Cerebellar nuclear complex (tissue), 1 donor: ENCODE measurements around the gene DNAJC4.
A peak's percentile ranks its signal among the peaks of the same experiment; 100 is the strongest.

Experiments used
- DNase-seq, 2 experiments: peaks; one replicate each; lab custom pipeline; 2025; lab: John Stamatoyannopoulos, UW

The DNAJC4 gene

GRCh38 chr11:64229744-64230170, 591 bp upstream of the DNAJC4 start:
- no peak for DNase-seq

DNA sequence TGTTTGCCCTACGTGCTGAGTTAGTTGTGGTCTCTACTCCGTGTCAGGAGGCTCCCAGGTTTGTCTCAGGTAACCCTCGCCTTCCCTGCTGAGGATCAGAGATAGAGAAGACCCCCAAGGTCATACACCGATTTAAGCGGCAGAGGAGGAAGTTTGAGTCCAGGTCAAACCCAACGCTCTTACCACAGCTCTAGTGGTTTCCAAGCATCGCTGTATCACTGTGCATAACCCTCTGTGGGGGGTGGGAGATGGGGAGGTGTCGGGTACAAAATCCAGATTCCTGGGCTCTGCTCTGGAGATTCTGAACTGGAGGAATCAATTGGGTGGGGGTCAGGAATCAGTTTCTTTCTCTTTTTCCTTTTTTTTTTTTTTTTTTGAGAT, 627 bp downstream of the DNAJC4 start:
- DNase-seq = no peak

GRCh38 chr11:64231546-64231945, 1.2 kb downstream of the DNAJC4 start:
- no peak for DNase-seq

DNA sequence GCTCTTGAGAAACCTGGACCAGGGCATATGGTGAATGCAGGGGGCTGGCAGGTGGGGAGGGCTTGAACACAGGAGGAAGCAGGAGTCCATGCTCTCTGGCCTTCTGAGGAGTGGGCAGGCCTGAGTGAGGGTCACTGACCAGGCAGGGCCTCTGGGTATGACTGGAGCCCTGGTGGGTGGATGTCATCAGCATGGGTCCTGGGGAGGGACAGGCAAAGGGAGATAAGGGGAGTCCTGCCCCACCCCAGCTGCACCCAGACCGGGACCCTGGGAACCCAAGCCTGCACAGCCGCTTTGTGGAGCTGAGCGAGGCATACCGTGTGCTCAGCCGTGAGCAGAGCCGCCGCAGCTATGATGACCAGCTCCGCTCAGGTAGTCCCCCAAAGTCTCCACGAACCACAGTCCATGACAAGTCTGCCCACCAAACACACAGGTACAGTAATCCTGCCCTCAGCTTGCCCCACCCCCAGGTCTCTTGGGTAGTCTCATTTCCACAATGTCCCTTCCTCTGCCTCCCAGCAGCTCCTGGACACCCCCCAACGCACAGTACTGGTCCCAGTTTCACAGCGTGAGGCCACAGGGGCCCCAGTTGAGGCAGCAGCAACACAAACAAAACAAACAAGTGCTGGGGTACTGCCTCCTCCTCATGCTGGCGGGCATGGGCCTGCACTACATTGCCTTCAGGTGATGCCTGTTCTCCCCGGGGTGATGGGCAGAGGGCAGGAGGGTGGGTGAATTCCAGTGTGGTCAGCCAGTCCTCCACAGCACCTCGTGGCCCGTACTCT, 2.0 kb downstream of the DNAJC4 start:
- DNase-seq = no peak

DNA sequence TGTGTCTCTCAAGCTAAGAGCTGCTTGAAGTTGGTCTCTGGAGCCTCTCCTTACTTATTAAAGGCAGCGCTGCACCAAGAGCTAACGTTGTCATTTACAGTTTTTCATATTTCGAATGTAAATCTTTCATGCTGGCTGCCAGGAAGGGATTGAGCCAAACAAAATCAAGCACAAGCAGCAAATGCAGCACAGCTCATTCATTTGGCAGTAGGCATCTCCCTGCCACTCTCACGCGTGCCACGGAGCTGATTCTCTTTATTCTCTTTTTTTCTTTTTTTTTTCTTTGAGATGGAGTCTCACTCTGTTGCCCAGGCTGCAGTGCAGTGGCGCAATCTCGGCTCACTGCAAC, 2.6 kb downstream of the DNAJC4 start:
- DNase-seq = no peak

DNA sequence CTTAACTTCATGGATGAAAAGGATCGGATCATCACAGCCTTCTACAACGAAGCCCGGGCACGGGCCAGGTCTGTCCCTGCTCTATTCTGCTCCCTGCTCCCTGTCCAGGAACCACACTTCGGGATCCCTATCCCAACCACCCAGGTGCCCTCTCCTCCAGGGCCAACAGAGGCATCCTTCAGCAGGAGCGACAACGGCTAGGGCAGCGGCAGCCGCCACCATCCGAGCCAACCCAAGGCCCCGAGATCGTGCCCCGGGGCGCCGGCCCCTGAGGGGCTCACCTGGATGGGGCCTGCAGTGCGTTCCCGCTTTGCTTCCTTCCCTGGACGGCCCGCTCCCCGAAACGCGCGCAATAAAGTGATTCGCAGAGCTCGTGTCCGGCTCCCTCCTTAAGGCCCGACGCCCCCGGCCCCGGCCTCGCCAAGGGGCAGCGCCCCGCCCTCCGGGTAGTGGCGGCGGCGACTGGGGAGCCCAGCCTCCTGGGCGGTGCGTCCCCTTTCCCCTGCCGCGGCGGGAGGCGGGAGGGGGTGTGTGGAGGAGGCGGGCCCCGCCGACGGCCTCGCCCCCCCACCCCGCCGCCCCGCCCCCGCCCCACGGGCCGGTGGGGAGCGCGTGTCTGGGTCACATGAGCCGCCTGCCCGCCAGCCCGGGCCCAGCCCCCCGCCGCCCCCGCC, 3.7 kb downstream of the DNAJC4 start, which contains the start of gene VEGFB:
VEGFB (plus strand) TSS at position 672 of the 674 bp plus-strand sequence. CDS start 250 bp downstream, outside the sequence.
- no peak for DNase-seq

GRCh38 chr11:64234647-64235379, 4.5 kb downstream of the DNAJC4 start:
- DNase-seq = no peak

- DNase-seq = no peak
Measured at GRCh38 chr11:64235437-64236161, 5.3 kb downstream of the DNAJC4 start.

- DNase-seq = no peak
Measured at GRCh38 chr11:64237484-64237951, 7.2 kb downstream of the DNAJC4 start.

DNA sequence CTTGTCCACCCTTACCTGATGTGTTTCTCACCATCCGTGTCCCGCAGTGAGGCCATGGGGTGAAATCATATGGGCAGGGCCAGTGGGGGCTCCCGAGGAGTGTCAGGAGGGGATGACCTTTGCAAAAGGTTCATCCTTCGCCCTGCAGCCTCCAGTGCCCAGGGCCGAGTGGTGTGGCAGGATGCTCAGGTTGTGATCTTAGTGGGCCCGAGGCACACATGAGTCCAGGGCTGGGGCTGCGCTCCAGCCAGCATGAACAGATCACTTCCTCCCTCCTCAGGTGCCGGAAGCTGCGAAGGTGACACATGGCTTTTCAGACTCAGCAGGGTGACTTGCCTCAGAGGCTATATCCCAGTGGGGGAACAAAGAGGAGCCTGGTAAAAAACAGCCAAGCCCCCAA, 7.7 kb downstream of the DNAJC4 start:
- no peak for DNase-seq

GRCh38 chr11:64238999-64239398, 8.7 kb downstream of the DNAJC4 start:
- DNase-seq = no peak

- DNase-seq = no peak
Measured at GRCh38 chr11:64239662-64240434, 9.5 kb downstream of the DNAJC4 start.

- DNase-seq = peak; percentile 87 to 92
Measured at GRCh38 chr11:64240435-64241240, 10.3 kb downstream of the DNAJC4 start, which contains the start of gene FKBP2. FKBP2 (plus strand) TSS chr11:64241095; CDS start chr11:64242388, 1,293 bp downstream.

DNA sequence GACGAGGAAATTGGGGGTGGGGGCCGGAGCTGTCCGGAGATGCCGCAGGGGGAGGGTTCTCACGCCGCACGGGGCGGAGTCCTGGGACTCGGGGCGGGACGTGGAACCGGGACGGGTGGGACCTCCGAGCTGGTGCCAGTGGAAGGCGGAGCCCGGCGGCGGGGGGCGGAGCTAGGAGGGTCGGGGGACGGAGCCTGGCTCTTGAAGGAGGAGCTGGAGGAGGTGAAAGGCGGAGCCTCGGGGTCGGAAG, 10.8 kb downstream of the DNAJC4 start:
- DNase-seq = peak; percentile 98 to 99

DNA sequence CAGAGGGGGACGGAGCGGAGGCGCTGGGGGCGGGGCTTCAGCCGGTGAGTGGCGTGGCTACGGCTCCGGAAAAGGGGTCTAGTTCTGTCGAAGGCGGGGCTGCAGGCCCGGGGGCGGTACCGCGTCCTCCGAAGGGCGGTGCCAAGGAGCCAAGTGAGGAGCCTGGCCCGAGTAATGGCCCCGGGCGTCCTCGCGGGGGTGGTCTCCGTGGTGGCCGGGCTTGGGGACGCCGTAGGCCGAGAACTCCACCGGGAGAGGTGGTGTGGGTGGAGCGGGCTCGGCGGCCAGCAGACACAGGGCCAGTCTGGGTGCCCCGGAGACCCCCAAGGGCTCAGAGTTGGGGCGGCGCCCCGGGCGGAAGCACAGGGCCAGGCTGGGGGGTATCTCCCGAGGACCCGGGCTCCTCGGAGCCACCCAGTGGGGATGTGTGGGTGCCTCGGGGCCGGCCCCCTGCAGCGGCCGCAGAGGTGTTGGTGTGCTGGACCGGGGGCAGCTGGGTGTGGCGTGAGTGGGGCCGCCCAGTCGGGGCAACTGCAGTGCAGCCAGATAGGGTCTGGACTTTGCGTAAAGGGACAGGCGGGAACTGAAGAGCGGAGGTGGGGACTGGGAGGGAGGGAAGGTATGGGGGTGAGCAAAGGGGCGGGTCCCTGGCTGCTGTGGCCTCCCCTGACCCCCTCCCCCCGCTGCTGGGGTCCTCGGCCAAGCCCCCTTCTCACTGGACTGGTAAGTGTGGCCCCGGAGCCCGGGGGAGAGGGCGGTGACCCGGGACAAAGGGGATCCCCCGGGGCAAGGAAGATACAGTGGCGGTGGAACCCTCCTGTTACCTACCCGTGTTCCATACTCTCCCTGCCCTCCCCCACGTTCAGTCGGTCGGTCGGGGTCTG, 11.4 kb downstream of the DNAJC4 start:
- no peak for DNase-seq

- no peak for DNase-seq
Measured at GRCh38 chr11:64243236-64243854, 13.0 kb downstream of the DNAJC4 start.

DNA sequence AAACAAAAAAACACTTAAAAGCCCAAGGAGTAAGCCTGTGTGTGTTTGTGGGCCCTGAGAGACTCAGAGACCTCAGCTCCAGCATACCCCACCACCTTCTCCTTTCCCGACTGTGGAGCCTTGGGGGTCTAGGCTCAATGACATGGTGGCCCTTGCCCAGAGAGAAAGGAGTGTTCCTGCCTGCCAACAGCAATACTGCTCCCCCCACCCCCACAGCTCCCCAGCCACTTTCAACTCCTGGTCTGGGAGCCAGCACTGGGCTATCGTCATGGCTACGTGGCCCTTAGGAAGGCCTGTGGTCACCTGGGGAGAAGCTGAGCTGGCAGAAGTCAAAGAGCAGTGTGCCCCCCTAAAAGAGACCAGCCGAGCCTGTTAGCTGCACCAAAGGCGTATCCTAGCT, 13.8 kb downstream of the DNAJC4 start:
- no peak for DNase-seq

DNA sequence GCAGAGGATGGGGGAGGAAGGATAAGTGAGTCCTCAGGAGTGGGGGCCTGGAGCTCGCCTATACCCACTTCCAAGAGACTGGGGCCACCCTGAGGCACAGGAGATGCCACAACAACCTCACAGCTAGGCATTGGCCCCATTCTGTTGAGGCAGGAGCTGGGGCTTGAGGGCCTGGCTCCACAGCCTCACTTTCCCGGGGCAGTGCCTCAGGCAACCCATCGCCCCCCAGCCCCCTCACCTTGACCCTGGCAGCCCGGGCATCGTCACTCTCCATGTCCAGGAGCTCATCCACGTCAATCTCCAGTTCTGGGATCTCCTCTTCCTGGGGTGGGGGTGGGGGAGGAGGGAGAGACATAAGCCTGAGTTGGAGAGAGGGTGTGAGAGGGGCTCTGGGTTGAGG, 14.6 kb downstream of the DNAJC4 start:
- no peak for DNase-seq

- no peak for DNase-seq
Measured at GRCh38 chr11:64245401-64245796, 15.1 kb downstream of the DNAJC4 start.
